GM23248 (cell line): ENCODE measurements around the gene ERGIC1. TPM values are rescaled to one million over a fixed set of nuclear protein-coding genes. Genes with fewer than 3 reads are reported as not detected.
"Not testable (repeated sequence)": the region's sequence is repeated elsewhere in the genome, so short reads cannot be mapped to it uniquely, and the experiment has no call there.

Source experiments
- DNase-seq: peaks from one replicate; pipeline ENCODE4 v3.0.0-alpha.2; 2015
- H2AFZ ChIP-seq: fragments of 200-600 bp; sonication (generic); 2 replicates; pipeline ENCODE4 v1.6.1; 2016; ENCODE audit warnings: antibody characterized with exemption
- H3F3A ChIP-seq: fragments of 200-600 bp; sonication (generic); 2 replicates; pipeline ENCODE4 v1.6.1; 2016; ENCODE audit warnings: mild to moderate bottlenecking, antibody characterized with exemption, mixed run types; ENCODE audit not compliant: insufficient read depth
- H3K27ac ChIP-seq: fragments of 200-600 bp; sonication (generic); 2 replicates; pipeline ENCODE4 v1.5.1; 2016; ENCODE audit warnings: mild to moderate bottlenecking
- H3K27me3 ChIP-seq: fragments of 200-600 bp; sonication (generic); replicated peaks from 2 replicates; pipeline ENCODE4 v1.6.1; 2016; ENCODE audit warnings: mild to moderate bottlenecking; ENCODE audit not compliant: insufficient read depth
- H3K36me3 ChIP-seq: fragments of 200-600 bp; sonication (generic); 2 replicates; pipeline ENCODE4 v1.6.1; 2016; ENCODE audit warnings: low read depth, mild to moderate bottlenecking
- H3K4me1 ChIP-seq: fragments of 200-600 bp; sonication (generic); 2 replicates; pipeline ENCODE4 v1.6.1; 2016; ENCODE audit warnings: mild to moderate bottlenecking; ENCODE audit not compliant: insufficient read depth
- H3K4me2 ChIP-seq: fragments of 200-600 bp; sonication (generic); one replicate; pipeline ENCODE4 v1.6.1; 2016; ENCODE audit warnings: mild to moderate bottlenecking; ENCODE audit not compliant: unreplicated experiment
- H3K4me3 ChIP-seq: fragments of 200-600 bp; sonication (generic); 2 replicates; pipeline ENCODE4 v1.5.1; 2016; ENCODE audit warnings: mild to moderate bottlenecking
- H3K79me2 ChIP-seq: fragments of 200-600 bp; sonication (generic); 2 replicates; pipeline ENCODE4 v1.6.1; 2016; ENCODE audit warnings: mild to moderate bottlenecking; ENCODE audit not compliant: insufficient read depth
- H3K9ac ChIP-seq: fragments of 200-600 bp; sonication (generic); 2 replicates; pipeline ENCODE4 v1.6.1; 2016; ENCODE audit warnings: mild to moderate bottlenecking
- H3K9me2 ChIP-seq: fragments of 200-600 bp; sonication (generic); 2 replicates; pipeline ENCODE4 v1.6.1; 2016; ENCODE audit warnings: mixed run types, mild to moderate bottlenecking, moderate library complexity; ENCODE audit not compliant: insufficient read depth
- H3K9me3 ChIP-seq: fragments of 200-600 bp; sonication (generic); one replicate; pipeline ENCODE4 v1.6.1; 2017; ENCODE audit warnings: low read depth
- H4K20me1 ChIP-seq: fragments of 200-600 bp; sonication (generic); 2 replicates; pipeline ENCODE4 v1.6.0; 2016; ENCODE audit not compliant: insufficient read depth
- EZH2 ChIP-seq: fragments of 200-600 bp; sonication (generic); IDR thresholded peaks from 2 replicates; pipeline ENCODE4 v1.6.1; 2018; ENCODE audit warnings: antibody characterized with exemption, mild to moderate bottlenecking; ENCODE audit not compliant: insufficient read depth, poor library complexity, severe bottlenecking
- EZH2phosphoT487 ChIP-seq: fragments of 200-600 bp; sonication (generic); IDR thresholded peaks from 2 replicates; pipeline ENCODE4 v1.6.1; 2018; ENCODE audit warnings: antibody characterized with exemption, moderate library complexity, mild to moderate bottlenecking, low read depth; ENCODE audit not compliant: insufficient read depth
- WGBS, 2 experiments: methylation state at CpG; one replicate each; pipeline ENCODE4 v1.1.6; 2015 to 2017; ENCODE audit warnings: low lambda C conversion rate in 2 of 2, low coverage in 1 of 2; ENCODE audit errors: missing lambda C conversion rate in 2 of 2; 5-methylcytosine and 5-hydroxymethylcytosine counted together
- in situ Hi-C: fragments of 300-500 bp; cut with MboI; formaldehyde crosslinking; loops from 2 replicates; pipeline ENCODE4 v1.15.0; 2020
- polyA plus RNA-seq: library from polyadenylated mRNA; unstranded; fragments of >200 nt; fragmentation: Nextera tagmentation; extraction: Ambion mirVana; gene quantifications from 2 replicates; pipeline ENCODE4 v1.2.1, GENCODE V29; 2016
- total RNA-seq: library from RNA; depleted of rRNA; stranded (reverse); fragments of >200 nt; shearing (Covaris generic); gene quantifications from 2 replicates; pipeline ENCODE4 v1.2.3, GENCODE V29; 2014

ERGIC1 gene
- total and polyA plus RNA-seq, 2 experiments from 2014 or later, result 66.4 to 235 TPM

DNA sequence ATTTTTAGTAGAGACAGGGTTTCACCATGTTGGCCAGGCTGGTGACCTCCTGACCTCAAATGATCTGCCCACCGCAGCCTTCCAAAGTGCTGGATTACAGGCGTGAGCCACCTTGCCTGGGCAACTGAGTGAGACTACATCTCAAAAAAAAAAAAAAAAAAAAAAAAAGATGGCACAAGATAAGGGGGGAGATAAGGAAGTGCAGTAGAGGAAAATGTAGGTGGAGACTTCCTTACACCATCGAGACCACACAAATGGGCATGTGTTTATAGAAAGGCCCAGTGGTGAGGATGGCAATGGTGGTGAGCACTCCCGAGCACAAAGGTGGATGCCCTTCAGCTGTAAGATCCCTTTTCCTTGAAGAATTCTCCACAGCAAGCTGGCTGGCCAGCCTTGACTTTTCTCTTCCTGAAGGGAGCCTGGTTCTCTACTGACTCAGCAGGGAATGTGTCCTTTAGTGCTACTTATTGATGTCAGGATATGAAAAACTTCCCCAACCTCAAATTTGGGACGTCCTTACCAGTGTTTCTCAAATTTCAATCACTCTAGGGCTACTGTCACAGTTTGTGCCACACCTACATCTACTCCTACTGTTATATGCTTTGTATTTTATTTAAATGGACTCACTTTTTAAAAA, 28.2 kb downstream of the ERGIC1 start:
- Histone ChIP-seq H3K9ac (no peak overlapping the region), H3K9me3 (no peaks in the 10 kb centered on the region), H3K79me2 (peaks cover 83% of the 10 kb centered on the region), H3K27me3 (no peaks in the 10 kb centered on the region), H3K4me3 (no peak overlapping the region), H3K4me2 (no peak overlapping the region), H3K36me3 (no peaks in the 10 kb centered on the region), H4K20me1 (no peaks in the 10 kb centered on the region), H3K9me2 (no peaks in the 10 kb centered on the region), H3F3A (peaks cover 44% of the 10 kb centered on the region), H3K27ac (0 out of 2 replicates have a peak overlapping the region, but pooled peaks have one; percentile 19), H2AFZ (no peak overlapping the region), H3K4me1 (peaks cover 51% of the 10 kb centered on the region)
- in situ Hi-C loops, result no loop called here
- WGBS, 2 experiments, result 76 to 82% methylated on average over 4 to 5 of the region's 5 CpGs
- no peak for DNase-seq
- TF ChIP-seq EZH2phosphoT487, result no peak
- no peak for TF ChIP-seq EZH2

DNA sequence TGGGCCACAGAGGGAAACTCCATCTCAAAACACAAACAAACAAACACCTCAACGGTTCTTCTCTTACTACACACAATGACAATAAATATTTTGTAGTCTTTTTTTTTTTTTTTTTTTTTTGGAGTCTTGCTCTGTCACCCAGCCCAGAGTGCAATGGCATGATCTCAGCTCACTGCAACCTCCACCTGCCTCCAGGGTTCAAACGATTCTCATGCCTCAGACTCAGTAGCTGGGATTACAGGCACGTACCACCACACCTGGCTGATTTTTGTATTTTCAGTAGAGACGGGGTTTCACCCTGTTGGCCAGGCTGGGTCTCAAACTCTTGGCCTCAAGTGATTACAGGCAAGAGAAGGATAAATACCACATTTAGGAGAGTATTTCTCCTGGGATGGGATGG, 30.1 kb downstream of the ERGIC1 start:
- H3K4me1 ChIP-seq, result peaks cover 55% of the 10 kb centered on the region
- H3K36me3 ChIP-seq, H3K4me2 ChIP-seq, H3K27ac ChIP-seq, H3K9me3 ChIP-seq, H3K9ac ChIP-seq, H3K9me2 ChIP-seq, DNase-seq, H2AFZ ChIP-seq, H4K20me1 ChIP-seq, in situ Hi-C loops, H3K27me3 ChIP-seq, H3K4me3 ChIP-seq: not testable (repeated sequence)
- H3K79me2 ChIP-seq, result peaks cover 86% of the 10 kb centered on the region
- 79% methylated on average over 4 of the region's 4 CpGs for WGBS, 2 experiments
- H3F3A ChIP-seq, result peaks cover 49% of the 10 kb centered on the region

DNA sequence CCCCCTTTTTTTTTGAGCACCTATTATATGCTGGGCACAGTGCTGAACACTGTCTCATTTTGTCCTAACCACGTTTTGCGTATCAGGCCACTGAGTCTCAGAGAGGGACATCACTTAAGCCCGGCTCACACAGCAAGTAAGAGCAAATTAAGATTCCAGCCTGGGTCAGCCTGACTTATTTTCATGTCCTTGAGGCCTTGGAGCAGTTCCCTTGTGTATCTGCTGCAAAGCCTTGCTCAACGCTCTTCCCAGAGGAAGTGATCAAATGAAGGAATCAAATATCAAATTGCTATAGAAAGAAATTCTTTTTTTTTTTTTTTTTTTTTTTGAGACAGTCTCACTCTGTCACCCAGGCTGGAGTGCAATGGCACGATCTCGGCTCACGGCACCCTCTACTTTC, 30.7 kb downstream of the ERGIC1 start:
- Histone ChIP-seq H3K4me3 (no peak overlapping the region), H3F3A (peaks cover 48% of the 10 kb centered on the region), H3K27ac (no peak overlapping the region), H3K36me3 (no peaks in the 10 kb centered on the region), H3K4me1 (peaks cover 55% of the 10 kb centered on the region), H4K20me1 (no peaks in the 10 kb centered on the region), H3K9me2 (no peaks in the 10 kb centered on the region), H3K79me2 (peaks cover 80% of the 10 kb centered on the region), H3K9ac (no peak overlapping the region), H3K9me3 (no peaks in the 10 kb centered on the region), H3K4me2 (no peak overlapping the region), H2AFZ (no peak overlapping the region), H3K27me3 (no peaks in the 10 kb centered on the region)
- in situ Hi-C loops, result no loop called here
- 86 to 90% methylated on average over 7 of the region's 7 CpGs for WGBS, 2 experiments
- no peak for TF ChIP-seq EZH2
- no peak for TF ChIP-seq EZH2phosphoT487
- DNase-seq, result no peak

DNA sequence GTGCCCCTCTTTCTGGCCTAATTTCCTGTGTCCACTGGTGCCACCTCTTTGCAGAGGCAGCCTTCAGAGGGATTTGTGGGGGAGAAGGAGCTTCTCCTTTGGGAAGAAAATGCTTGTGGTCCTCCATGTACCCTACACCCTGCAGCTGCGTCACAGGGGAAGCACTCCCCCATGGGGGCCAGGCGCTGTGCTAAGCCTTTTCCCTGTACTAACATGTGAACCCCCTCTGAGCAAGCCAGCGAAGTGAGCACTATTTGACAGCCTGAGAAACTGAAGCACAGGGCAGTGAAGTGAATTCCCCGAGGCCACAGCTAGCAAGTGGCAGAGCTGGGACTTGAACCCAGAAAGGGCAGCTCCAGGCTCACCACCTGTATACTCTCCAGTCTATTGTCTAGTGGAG, 32.3 kb downstream of the ERGIC1 start:
- Histone ChIP-seq H3F3A (peaks cover 48% of the 10 kb centered on the region), H3K27ac (no peak overlapping the region), H3K36me3 (no peaks in the 10 kb centered on the region), H3K9me3 (no peaks in the 10 kb centered on the region), H4K20me1 (no peaks in the 10 kb centered on the region), H2AFZ (no peak overlapping the region), H3K4me3 (no peak overlapping the region), H3K79me2 (peaks cover 77% of the 10 kb centered on the region), H3K27me3 (no peaks in the 10 kb centered on the region), H3K9me2 (no peaks in the 10 kb centered on the region), H3K4me2 (no peak overlapping the region), H3K9ac (no peak overlapping the region), H3K4me1 (peaks cover 55% of the 10 kb centered on the region)
- no peak for TF ChIP-seq EZH2
- no peak for TF ChIP-seq EZH2phosphoT487
- 99 to 100% methylated on average over 4 of the region's 4 CpGs for WGBS, 2 experiments
- DNase-seq, result no peak
- in situ Hi-C loops, result no loop called here
